Ovary (tissue), 3 donors: ENCODE measurements around the gene POLN.

ENCODE experiments used
- CTCF ChIP-seq, 3 donors: fragments of 450-650 bp in 2 of 3; fragments of 200-600 bp in 1 of 3; IDR thresholded peaks; one replicate each; pipeline versions ENCODE4 v1.5.1 to v1.8.0; 2016 to 2022; ENCODE audit warnings: antibody characterized with exemption in 3 of 3, mild to moderate bottlenecking in 1 of 3
- EP300 ChIP-seq: sonication (generic); formaldehyde crosslinking; IDR thresholded peaks from one replicate; pipeline ENCODE4 v1.6.1; 2017; ENCODE audit warnings: antibody characterized with exemption
- POLR2A ChIP-seq: fragments of 450-650 bp; IDR thresholded peaks from one replicate; pipeline ENCODE4 v1.6.1; 2017; ENCODE audit warnings: antibody characterized with exemption, mild to moderate bottlenecking, moderate library complexity
- donor health status: DM: no; HTN: no; CAD: no.

GRCh38 chr4:2057382-2058065, 184.4 kb downstream of the POLN start:
- no peak for TF ChIP-seq CTCF (IDR thresholded peaks at IDR 0.05)
- TF ChIP-seq POLR2A: no peak
- no peak for TF ChIP-seq EP300
